Measurements from ENCODE around the gene KIFC3. TPM values are rescaled to one million over a fixed set of nuclear protein-coding genes. Genes with fewer than 3 reads are reported as not detected.

The KIFC3 gene
- total RNA-seq, 1 experiment from 2014 or later: 64.6 TPM

DNA sequence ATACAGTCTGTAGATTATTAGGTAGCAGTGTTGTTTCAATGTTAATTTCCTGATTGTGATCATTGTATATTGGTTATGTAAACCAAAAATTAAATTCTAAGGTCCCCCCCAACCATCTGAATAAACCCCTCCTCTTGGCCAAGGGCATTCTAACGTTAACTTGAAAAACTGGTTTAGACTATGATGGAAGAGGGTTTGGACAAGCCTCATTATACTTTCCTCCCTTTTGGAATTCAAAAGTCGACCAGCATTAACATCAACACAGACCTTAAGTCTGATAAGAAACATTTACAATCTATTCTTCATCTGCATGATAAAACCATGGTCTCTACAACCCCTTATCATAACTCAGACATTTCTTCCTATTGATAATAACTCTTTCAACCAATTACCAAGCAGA lies 20.6 kb upstream of the KIFC3 start:
- no peak overlapping the region for H3K4me3 Mint-ChIP-seq (ENCODE audit: low read depth, unreplicated experiment)
- CTCF ChIA-PET: no interaction called here
- no peak for DNase-seq
- no peaks in the 10 kb centered on the region for H3K27me3 Mint-ChIP-seq (ENCODE audit: unreplicated experiment)
- intact Hi-C loops (cut with micrococcal nuclease; ENCODE audit: unreplicated experiment): no loop called here
- TF ChIP-seq, protein P1, sequence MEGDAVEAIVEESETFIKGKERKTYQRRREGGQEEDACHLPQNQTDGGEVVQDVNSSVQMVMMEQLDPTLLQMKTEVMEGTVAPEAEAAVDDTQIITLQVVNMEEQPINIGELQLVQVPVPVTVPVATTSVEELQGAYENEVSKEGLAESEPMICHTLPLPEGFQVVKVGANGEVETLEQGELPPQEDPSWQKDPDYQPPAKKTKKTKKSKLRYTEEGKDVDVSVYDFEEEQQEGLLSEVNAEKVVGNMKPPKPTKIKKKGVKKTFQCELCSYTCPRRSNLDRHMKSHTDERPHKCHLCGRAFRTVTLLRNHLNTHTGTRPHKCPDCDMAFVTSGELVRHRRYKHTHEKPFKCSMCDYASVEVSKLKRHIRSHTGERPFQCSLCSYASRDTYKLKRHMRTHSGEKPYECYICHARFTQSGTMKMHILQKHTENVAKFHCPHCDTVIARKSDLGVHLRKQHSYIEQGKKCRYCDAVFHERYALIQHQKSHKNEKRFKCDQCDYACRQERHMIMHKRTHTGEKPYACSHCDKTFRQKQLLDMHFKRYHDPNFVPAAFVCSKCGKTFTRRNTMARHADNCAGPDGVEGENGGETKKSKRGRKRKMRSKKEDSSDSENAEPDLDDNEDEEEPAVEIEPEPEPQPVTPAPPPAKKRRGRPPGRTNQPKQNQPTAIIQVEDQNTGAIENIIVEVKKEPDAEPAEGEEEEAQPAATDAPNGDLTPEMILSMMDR (IDR thresholded peaks at IDR 0.05; ENCODE audit: unreplicated experiment): no peak
- H3K27ac Mint-ChIP-seq (ENCODE audit: unreplicated experiment): peak overlapping the region; percentile 52
- peaks cover 74% of the 10 kb centered on the region for H3K4me1 Mint-ChIP-seq (ENCODE audit: low read depth, unreplicated experiment)
- no TSS peak for BruUV-seq (replicated peaks)
- no peaks in the 10 kb centered on the region for H3K9me3 Mint-ChIP-seq (ENCODE audit: low read depth, unreplicated experiment)
- peaks cover 6% of the 10 kb centered on the region for H3K36me3 Mint-ChIP-seq (ENCODE audit: insufficient read depth, unreplicated experiment)

DNA sequence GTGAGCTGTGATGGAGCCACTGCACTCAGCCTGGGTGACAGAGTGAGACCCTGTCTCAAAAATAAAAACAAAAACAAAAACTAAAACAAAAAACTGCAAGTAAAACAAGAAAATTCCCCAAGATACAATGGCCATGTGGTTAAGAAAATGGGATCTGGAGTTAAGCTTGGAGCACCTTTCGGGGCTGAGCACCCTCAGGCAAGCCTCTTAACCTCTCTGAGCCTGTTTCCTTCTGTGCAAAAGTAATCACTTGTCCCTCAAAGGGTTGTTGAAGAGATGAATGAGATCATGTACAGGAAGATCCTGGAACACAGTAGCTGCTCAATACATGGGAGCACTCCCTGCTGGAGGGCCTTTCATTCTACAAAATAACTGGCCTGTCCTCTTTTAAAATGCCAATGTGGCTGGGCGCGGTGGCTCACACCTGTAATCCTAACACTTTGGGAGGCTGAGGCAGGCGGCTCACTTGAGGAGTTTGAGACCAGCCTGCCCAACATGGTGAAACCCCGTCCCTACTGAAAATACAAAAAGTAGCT lies 19.8 kb upstream of the KIFC3 start:
- DNase-seq: no peak
- Mint-ChIP-seq H3K9me3 (ENCODE audit: low read depth, unreplicated experiment) (no peaks in the 10 kb centered on the region), H3K27me3 (ENCODE audit: unreplicated experiment) (no peaks in the 10 kb centered on the region), H3K4me1 (ENCODE audit: low read depth, unreplicated experiment) (peaks cover 78% of the 10 kb centered on the region), H3K36me3 (ENCODE audit: insufficient read depth, unreplicated experiment) (peaks cover 6% of the 10 kb centered on the region), H3K4me3 (ENCODE audit: low read depth, unreplicated experiment) (no peak overlapping the region), H3K27ac (ENCODE audit: unreplicated experiment) (no peak overlapping the region)
- BruUV-seq (replicated peaks): no TSS peak
- TF ChIP-seq, protein P1 (IDR thresholded peaks at IDR 0.05; ENCODE audit: unreplicated experiment): no peak
- CTCF ChIA-PET: interaction anchor here (0.5 to 1.3 kb wide), 2 partner anchors 41 to 282 kb away, joined by 3 to 4 read pairs; no protein-coding TSS in a partner anchor
- intact Hi-C loops (cut with micrococcal nuclease; ENCODE audit: unreplicated experiment): no loop called here

DNA sequence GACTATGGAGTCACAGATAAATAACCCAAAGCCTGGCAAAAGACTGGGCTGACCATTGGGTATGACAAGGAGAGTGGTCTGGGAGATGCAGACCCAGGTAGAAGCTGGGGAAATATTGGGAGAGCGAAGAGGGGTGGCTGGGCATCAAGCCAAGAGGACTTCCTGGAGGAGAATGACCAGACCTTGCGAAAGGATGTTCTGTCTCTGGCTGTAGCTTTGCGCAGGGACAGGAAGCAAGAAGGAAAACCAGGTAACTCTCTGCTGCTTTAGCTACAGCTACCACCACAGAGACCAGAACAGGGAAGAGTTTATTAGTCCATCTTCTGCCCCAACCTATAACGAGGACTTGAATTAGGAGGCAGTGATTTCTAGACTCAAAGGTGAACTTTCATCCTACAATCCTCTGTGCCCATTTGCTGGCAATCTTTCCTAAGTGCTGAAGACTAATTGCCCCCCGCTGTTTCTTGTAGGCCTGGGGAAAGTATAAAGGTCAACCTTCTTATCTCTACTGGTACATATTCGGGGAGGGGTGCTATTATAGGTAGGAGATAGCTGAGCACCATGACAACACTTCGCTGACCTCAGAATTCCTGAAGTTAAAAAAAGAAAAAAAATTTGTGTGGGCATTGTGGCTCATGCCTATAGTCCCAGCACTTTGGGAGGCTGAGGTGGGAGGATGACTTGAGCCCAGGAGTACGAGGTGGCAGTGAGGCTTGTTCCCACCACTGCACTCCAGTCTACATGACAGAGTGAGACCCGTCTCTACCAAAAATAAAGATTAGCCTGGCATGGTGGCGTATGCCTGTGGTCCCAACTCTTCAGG lies 19.1 kb upstream of the KIFC3 start:
- Mint-ChIP-seq H3K4me1 (ENCODE audit: low read depth, unreplicated experiment) (peaks cover 78% of the 10 kb centered on the region), H3K36me3 (ENCODE audit: insufficient read depth, unreplicated experiment) (peaks cover 11% of the 10 kb centered on the region), H3K9me3 (ENCODE audit: low read depth, unreplicated experiment) (no peaks in the 10 kb centered on the region), H3K4me3 (ENCODE audit: low read depth, unreplicated experiment) (no peak overlapping the region), H3K27ac (ENCODE audit: unreplicated experiment) (no peak overlapping the region), H3K27me3 (ENCODE audit: unreplicated experiment) (no peaks in the 10 kb centered on the region)
- BruUV-seq (replicated peaks): no TSS peak
- CTCF ChIA-PET: interaction anchor here (0.5 to 1.3 kb wide), 4 partner anchors 38 to 282 kb away, joined by 3 to 4 read pairs (median 3); no protein-coding TSS in a partner anchor
- TF ChIP-seq, protein P1 (IDR thresholded peaks at IDR 0.05; ENCODE audit: unreplicated experiment): no peak
- no peak for DNase-seq
- intact Hi-C loops (cut with micrococcal nuclease; ENCODE audit: unreplicated experiment): no loop called here

DNA sequence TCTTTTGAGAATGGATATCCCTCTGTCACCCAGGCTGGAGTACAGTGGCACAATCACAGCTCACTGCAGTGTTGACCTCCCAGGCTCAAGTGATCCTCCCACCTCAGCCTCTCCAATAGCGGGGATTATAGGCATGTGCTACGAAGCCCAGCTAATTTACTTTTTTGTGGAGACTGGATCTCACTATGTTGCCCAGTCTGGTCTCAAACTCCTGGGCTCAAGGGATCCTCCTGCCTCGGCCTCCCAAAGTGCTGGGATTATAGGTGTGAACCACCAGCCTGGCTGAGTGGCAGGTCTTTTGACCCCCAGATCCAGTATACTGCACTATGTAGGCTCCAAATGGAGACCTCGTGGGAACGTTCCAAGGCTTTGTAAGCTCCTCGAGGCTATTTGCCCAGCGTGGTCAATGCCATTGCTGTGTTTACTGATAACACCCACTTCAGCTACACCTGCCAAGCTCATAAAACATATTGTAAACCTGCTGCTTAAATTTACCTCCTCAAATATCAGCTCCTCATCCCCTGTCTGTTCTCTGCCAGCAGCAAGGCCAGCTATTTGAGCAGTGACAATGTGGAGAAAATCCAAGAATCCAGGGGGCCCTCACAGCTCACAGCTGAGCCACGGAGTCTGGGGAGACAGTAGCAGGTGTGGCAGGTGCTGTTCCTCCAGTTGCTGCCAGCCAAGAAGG lies 16.2 kb upstream of the KIFC3 start:
- no peak overlapping the region for H3K27ac Mint-ChIP-seq (ENCODE audit: unreplicated experiment)
- TF ChIP-seq, protein P1 (IDR thresholded peaks at IDR 0.05; ENCODE audit: unreplicated experiment): no peak
- H3K4me1 Mint-ChIP-seq (ENCODE audit: low read depth, unreplicated experiment): peaks cover 76% of the 10 kb centered on the region
- DNase-seq: no peak
- no TSS peak for BruUV-seq (replicated peaks)
- H3K27me3 Mint-ChIP-seq (ENCODE audit: unreplicated experiment): no peaks in the 10 kb centered on the region
- H3K9me3 Mint-ChIP-seq (ENCODE audit: low read depth, unreplicated experiment): no peaks in the 10 kb centered on the region
- intact Hi-C loops (cut with micrococcal nuclease; ENCODE audit: unreplicated experiment): no loop called here
- CTCF ChIA-PET: interaction anchor here (0.7 to 1.4 kb wide), 2 partner anchors 41 to 1327 kb away, joined by 3 to 4 read pairs; no protein-coding TSS in a partner anchor
- H3K36me3 Mint-ChIP-seq (ENCODE audit: insufficient read depth, unreplicated experiment): peaks cover 18% of the 10 kb centered on the region
- no peak overlapping the region for H3K4me3 Mint-ChIP-seq (ENCODE audit: low read depth, unreplicated experiment)

Data from Calu3 (cell line).